HepG2 (cell line): ENCODE measurements around the gene SMARCD1. TPM values are rescaled to one million over a fixed set of nuclear protein-coding genes. Genes with fewer than 3 reads are reported as not detected.

Experiments
- HNF4A ChIP-seq: sonication (generic); formaldehyde crosslinking; IDR thresholded peaks from 2 replicates; pipeline ENCODE4 v1.4.0; 2020; ENCODE audit warnings: missing genetic modification reagents
- MIER2 ChIP-seq: IDR thresholded peaks from 2 replicates; pipeline ENCODE4 v1.6.1; 2016; ENCODE audit warnings: missing biosample characterization, missing genetic modification reagents
- NAIF1 ChIP-seq: sonication (generic); formaldehyde crosslinking; IDR thresholded peaks from 2 replicates; pipeline ENCODE4 v1.5.0; 2020; ENCODE audit warnings: mild to moderate bottlenecking, missing genetic modification reagents, borderline replicate concordance
- RFX5 ChIP-seq: IDR thresholded peaks from 2 replicates; pipeline ENCODE4 v1.6.1; 2011; ENCODE audit warnings: low read depth, low read length, improper control_type of control experiment
- RNF2 ChIP-seq: fragments of 450-650 bp; conservative IDR thresholded peaks from 2 replicates; pipeline ENCODE4 v1.6.1; 2016; ENCODE audit warnings: low read depth
- SRSF4 ChIP-seq: fragments of 200-400 bp; formaldehyde crosslinking; IDR thresholded peaks from one replicate; pipeline ENCODE4 v1.6.1; 2018; ENCODE audit warnings: mild to moderate bottlenecking, low read depth, low read length, moderate library complexity; ENCODE audit not compliant: poor library complexity, severe bottlenecking
- TOPORS ChIP-seq: sonication (generic); formaldehyde crosslinking; IDR thresholded peaks from 2 replicates; pipeline ENCODE4 v1.8.0; 2023; ENCODE audit warnings: mild to moderate bottlenecking, missing genetic modification reagents
- YY1 ChIP-seq: IDR thresholded peaks from 2 replicates; pipeline ENCODE4 v1.6.1; 2011; ENCODE audit warnings: low read length, low read depth, moderate library complexity, mild to moderate bottlenecking; ENCODE audit not compliant: insufficient read depth, insufficient replicate concordance
- ZBTB25 ChIP-seq: IDR thresholded peaks from 2 replicates; pipeline ENCODE4 v1.6.1; 2018; ENCODE audit warnings: missing genetic modification reagents
- ZBTB7B ChIP-seq: sonication (generic); formaldehyde crosslinking; IDR thresholded peaks from 2 replicates; pipeline ENCODE4 v1.4.0; 2020; ENCODE audit warnings: missing genetic modification reagents
- ZNF143 ChIP-seq: sonication (generic); formaldehyde crosslinking; IDR thresholded peaks from 2 replicates; pipeline ENCODE4 v1.4.0; 2020; ENCODE audit warnings: missing genetic modification reagents
- ZNF510 ChIP-seq: sonication (generic); formaldehyde crosslinking; IDR thresholded peaks from 2 replicates; pipeline ENCODE4 v1.4.0; 2020; ENCODE audit warnings: low read depth, mild to moderate bottlenecking, missing genetic modification reagents
- ZNF580 ChIP-seq: IDR thresholded peaks from 2 replicates; pipeline ENCODE4 v1.6.1; 2016; ENCODE audit warnings: low read depth, borderline replicate concordance
- ZNF720 ChIP-seq: sonication (generic); formaldehyde crosslinking; IDR thresholded peaks from 2 replicates; pipeline ENCODE4 v1.4.0; 2020; ENCODE audit warnings: missing genetic modification reagents
- ZSCAN9 ChIP-seq: IDR thresholded peaks from 2 replicates; pipeline ENCODE4 v1.6.1; 2016; ENCODE audit warnings: borderline replicate concordance
- polyA plus RNA-seq, 8 experiments: library from polyadenylated mRNA; depleted of rRNA in 3 of 8; stranded (reverse) in 7 of 8; unstranded in 1 of 8; fragments of >200 nt; fragmentation: Illumina TruSeq in 4 of 8; extraction: Trizol in 4 of 8; gene quantifications; 2 replicates each; pipeline versions ENCODE4 v1.2.1 to v1.2.3, GENCODE V29; 2011 to 2016; ENCODE audit warnings: low read depth in 4 of 8, missing spikeins in 1 of 8, mixed read lengths in 1 of 8; ENCODE audit not compliant: insufficient read depth in 1 of 8
- total RNA-seq, 5 experiments: library from RNA; depleted of rRNA; stranded (reverse); fragments of >200 nt; fragmentation: Illumina TruSeq; extraction: Trizol; gene quantifications; 2 replicates each; pipeline ENCODE4 v1.2.3, GENCODE V29; 2016; ENCODE audit warnings: low read depth in 1 of 5
- TF ChIP-seq, protein P1 (sequence below): sonication (generic); formaldehyde crosslinking; IDR thresholded peaks from 2 replicates; pipeline ENCODE4 v1.5.0; 2020; ENCODE audit warnings: missing genetic modification reagents
- TF ChIP-seq, protein P2 (sequence below): sonication (generic); formaldehyde crosslinking; IDR thresholded peaks from 2 replicates; pipeline ENCODE4; 2020; ENCODE audit warnings: missing genetic modification reagents, mild to moderate bottlenecking, borderline replicate concordance
- TF ChIP-seq, protein P3 (sequence below): IDR thresholded peaks from 2 replicates; pipeline ENCODE4 v1.6.1; 2016

Gene SMARCD1
- total and polyA plus RNA-seq, 2 of the 13 experiments (the other 11 are each of a cell fraction or from before 2014, with no cell fraction given), result 51.7 to 54.6 TPM

DNA sequence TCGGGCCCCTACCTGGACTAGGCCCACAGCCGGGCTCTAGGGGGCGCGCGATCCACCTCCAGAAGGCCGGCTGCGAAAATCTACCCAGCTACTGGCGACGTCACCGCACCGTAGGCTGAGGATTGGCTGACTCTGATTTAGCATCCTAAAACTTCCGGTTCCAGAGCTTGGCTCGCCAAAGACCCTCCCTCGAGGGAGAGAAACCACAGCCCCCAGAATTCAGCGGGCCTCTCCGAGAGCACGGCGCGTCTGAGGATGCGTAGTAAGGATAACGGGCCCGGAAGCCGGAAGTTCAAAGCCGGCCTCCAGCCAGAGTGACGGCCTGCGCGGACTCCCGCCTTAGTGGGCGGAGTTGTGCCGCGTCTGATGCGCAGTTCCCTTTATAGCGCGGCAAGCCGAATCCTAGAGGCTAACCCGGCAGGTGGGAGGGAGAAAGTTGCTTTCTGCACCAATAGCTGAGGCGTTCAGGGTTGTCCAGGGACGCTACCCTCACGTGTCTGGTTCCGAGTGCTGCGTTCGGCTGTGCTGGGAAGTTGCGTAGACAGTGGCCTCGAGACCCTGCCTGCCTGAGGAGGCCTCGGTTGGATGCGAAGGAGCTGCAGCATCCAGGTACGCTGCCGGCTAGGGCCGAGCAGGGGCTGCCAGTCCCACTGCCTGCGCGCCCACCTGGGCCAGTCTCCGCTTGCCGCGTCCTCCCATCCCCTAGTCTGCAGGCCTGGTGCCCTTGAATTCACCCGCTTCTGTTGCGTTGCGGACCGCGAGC, 26.7 kb downstream of the SMARCD1 start, which contains the start of gene COX14 (continued):
- TF ChIP-seq, protein P1, sequence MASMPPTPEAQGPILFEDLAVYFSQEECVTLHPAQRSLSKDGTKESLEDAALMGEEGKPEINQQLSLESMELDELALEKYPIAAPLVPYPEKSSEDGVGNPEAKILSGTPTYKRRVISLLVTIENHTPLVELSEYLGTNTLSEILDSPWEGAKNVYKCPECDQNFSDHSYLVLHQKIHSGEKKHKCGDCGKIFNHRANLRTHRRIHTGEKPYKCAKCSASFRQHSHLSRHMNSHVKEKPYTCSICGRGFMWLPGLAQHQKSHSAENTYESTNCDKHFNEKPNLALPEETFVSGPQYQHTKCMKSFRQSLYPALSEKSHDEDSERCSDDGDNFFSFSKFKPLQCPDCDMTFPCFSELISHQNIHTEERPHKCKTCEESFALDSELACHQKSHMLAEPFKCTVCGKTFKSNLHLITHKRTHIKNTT (CRISPR knock-in tag), result no peak
- TF ChIP-seq MIER2 (no peak), HNF4A (no peak), ZNF143 (CRISPR knock-in tag) (peak; percentile 93), RFX5 (peak; percentile 100), YY1 (no peak), RNF2 (peak; percentile 77; the same call in 1 of the 2 replicates), ZBTB25 (peak; percentile 59), ZSCAN9 (peak; percentile 26; the same call in 1 of the 2 replicates), ZBTB7B (peak; percentile 74), ZNF510 (0 out of 2 replicates have a peak, but pooled peaks have one; percentile 55), NAIF1 (peak; percentile 93), SRSF4 (no peak), ZNF580 (CRISPR knock-in tag) (no peak; the same call in 1 of the 2 replicates), TOPORS (CRISPR knock-in tag) (0 out of 2 replicates have a peak, but pooled peaks have one; percentile 46), ZNF720 (CRISPR knock-in tag) (no peak)
- TF ChIP-seq, protein P2, sequence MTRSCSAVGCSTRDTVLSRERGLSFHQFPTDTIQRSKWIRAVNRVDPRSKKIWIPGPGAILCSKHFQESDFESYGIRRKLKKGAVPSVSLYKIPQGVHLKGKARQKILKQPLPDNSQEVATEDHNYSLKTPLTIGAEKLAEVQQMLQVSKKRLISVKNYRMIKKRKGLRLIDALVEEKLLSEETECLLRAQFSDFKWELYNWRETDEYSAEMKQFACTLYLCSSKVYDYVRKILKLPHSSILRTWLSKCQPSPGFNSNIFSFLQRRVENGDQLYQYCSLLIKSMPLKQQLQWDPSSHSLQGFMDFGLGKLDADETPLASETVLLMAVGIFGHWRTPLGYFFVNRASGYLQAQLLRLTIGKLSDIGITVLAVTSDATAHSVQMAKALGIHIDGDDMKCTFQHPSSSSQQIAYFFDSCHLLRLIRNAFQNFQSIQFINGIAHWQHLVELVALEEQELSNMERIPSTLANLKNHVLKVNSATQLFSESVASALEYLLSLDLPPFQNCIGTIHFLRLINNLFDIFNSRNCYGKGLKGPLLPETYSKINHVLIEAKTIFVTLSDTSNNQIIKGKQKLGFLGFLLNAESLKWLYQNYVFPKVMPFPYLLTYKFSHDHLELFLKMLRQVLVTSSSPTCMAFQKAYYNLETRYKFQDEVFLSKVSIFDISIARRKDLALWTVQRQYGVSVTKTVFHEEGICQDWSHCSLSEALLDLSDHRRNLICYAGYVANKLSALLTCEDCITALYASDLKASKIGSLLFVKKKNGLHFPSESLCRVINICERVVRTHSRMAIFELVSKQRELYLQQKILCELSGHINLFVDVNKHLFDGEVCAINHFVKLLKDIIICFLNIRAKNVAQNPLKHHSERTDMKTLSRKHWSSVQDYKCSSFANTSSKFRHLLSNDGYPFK (CRISPR knock-in tag), result peak; percentile 84
- TF ChIP-seq, protein P3, sequence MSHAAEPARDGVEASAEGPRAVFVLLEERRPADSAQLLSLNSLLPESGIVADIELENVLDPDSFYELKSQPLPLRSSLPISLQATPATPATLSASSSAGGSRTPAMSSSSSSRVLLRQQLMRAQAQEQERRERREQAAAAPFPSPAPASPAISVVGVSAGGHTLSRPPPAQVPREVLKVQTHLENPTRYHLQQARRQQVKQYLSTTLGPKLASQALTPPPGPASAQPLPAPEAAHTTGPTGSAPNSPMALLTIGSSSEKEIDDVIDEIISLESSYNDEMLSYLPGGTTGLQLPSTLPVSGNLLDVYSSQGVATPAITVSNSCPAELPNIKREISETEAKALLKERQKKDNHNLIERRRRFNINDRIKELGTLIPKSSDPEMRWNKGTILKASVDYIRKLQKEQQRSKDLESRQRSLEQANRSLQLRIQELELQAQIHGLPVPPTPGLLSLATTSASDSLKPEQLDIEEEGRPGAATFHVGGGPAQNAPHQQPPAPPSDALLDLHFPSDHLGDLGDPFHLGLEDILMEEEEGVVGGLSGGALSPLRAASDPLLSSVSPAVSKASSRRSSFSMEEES (CRISPR knock-in tag), result no peak
